ENCODE measurements around the gene PHKA2.

Gene PHKA2

DNA sequence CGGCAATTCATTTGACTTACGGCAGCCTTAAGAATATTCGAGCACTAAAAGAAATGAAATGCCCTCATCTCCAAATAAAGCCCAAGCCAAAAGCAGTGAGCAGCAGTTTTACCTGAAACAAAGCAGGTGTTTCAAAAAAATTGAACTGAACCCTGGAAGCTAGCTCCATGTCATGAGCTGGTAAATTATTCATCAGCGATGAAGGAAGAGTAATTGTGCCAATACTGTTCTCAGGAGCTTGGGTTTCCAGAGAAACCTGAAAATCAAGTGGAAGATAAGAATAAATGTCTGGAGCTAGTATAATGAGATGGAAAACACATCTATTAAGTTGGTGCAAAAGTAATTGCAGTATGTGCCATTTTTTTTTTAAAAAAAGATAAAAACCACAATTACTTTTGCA, 24.0 kb upstream of the PHKA2 start:
- no peak for TF ChIP-seq CTCF (IDR thresholded peaks at IDR 0.05; ENCODE audit: low read depth, low read length)
- H3K4me3 ChIP-seq (ENCODE audit: low read depth, low read length) = no peak overlapping the region
- in situ Hi-C loops (cut with HindIII; ENCODE audit: low sequenced_read_pairs) = no loop called here
- no peak for DNase-seq (ENCODE audit: low read depth, low spot score)

DNA sequence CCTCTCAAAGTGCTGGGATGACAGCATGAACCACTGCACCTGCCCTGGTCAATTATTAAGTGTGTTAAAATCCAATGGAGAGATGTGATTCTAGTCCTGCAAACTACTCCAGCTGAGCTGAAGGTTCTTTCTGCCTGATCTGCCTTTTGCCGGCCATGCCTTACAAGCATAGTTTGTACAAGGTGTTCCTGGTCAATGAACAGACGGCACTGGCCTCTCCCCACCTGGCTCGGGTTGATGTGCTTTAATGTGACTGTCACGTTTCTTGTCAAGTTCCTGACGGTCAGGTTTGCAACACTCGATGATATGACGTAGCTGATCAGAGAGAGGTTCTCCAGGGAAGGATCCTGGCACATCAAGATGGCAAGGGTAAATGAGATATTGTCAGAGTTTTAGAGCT, 23.1 kb upstream of the PHKA2 start:
- no peak for TF ChIP-seq CTCF (IDR thresholded peaks at IDR 0.05; ENCODE audit: low read depth, low read length)
- no peak for DNase-seq (ENCODE audit: low read depth, low spot score)
- no peak overlapping the region for H3K4me3 ChIP-seq (ENCODE audit: low read depth, low read length)
- in situ Hi-C loops (cut with HindIII; ENCODE audit: low sequenced_read_pairs) = no loop called here

DNA sequence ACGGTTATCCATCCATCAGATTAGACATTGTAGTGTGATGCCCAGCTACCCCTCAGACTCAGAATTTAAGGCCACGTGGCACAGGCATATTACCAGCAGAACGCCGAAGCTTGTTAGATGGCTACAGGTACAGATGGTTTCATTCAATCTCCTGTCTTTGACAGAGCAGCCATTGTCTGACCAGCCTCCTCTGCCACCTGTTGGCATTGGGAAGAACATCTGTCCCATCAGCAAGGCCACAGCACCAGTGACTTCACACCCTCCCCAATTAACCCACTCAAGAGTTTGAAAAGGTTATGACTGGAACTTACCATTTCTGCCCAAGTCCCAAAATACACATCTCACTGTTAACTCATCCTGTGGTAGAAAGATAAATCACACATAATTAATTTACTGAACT, 22.0 kb upstream of the PHKA2 start:
- no peak for TF ChIP-seq CTCF (IDR thresholded peaks at IDR 0.05; ENCODE audit: low read depth, low read length)
- no peak for DNase-seq (ENCODE audit: low read depth, low spot score)
- no peak overlapping the region for H3K4me3 ChIP-seq (ENCODE audit: low read depth, low read length)
- in situ Hi-C loops (cut with HindIII; ENCODE audit: low sequenced_read_pairs) = no loop called here

GRCh38 chrX:19003756-19004155, 19.8 kb upstream of the PHKA2 start:
- no peak for TF ChIP-seq CTCF (IDR thresholded peaks at IDR 0.05; ENCODE audit: low read depth, low read length)
- in situ Hi-C loops (cut with HindIII; ENCODE audit: low sequenced_read_pairs) = no loop called here
- no peak overlapping the region for H3K4me3 ChIP-seq (ENCODE audit: low read depth, low read length)
- no peak for DNase-seq (ENCODE audit: low read depth, low spot score)

- TF ChIP-seq CTCF (IDR thresholded peaks at IDR 0.05; ENCODE audit: low read depth, low read length) = no peak
- DNase-seq (ENCODE audit: low read depth, low spot score) = no peak
- in situ Hi-C loops (cut with HindIII; ENCODE audit: low sequenced_read_pairs) = no loop called here
- no peak overlapping the region for H3K4me3 ChIP-seq (ENCODE audit: low read depth, low read length)
Observed at GRCh38 chrX:18998653-18999052, 14.7 kb upstream of the PHKA2 start.

DNA sequence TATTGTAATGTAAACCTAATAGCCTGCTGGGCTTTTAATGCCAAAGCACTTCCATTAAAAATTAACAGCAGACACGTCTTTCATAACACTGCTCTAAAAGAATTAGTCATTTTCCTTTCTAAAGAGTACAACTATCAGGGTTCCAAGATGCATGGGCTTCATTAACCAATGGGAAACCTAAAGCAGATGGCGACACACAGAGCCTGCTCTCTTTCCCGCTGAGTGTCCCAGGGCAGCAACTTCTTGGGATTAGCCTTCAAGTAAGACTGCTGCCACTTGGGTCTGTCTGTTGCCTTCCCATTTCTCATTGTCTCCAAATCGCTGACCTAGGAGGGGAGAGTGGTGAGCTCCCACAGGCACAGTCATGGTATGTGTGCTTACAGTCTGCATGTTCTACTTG, 14.0 kb upstream of the PHKA2 start:
- H3K4me3 ChIP-seq (ENCODE audit: low read depth, low read length) = no peak overlapping the region
- no peak for TF ChIP-seq CTCF (IDR thresholded peaks at IDR 0.05; ENCODE audit: low read depth, low read length)
- in situ Hi-C loops (cut with HindIII; ENCODE audit: low sequenced_read_pairs) = no loop called here
- no peak for DNase-seq (ENCODE audit: low read depth, low spot score)

DNA sequence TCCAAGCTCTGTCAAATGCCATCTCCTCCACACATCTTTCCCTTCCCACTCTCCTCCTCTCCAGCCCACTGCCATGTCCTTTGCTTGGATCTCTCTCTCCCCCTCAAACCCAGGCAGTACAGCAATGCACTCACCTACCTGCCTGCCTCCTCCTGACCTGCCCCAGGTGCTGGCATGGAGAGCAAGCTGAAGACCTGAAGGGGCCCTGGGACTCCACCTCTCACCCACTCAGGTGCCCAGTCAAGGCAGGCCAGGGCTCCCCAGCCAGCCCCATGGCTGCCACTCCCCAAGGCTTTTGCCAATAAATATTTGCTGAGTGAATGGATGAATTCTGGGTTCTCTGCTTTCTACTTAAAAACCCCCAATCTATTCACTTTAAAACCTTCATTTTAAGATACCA, 12.6 kb upstream of the PHKA2 start:
- DNase-seq (ENCODE audit: low read depth, low spot score) = no peak
- in situ Hi-C loops (cut with HindIII; ENCODE audit: low sequenced_read_pairs) = no loop called here
- H3K4me3 ChIP-seq (ENCODE audit: low read depth, low read length) = no peak overlapping the region
- no peak for TF ChIP-seq CTCF (IDR thresholded peaks at IDR 0.05; ENCODE audit: low read depth, low read length)
